ENCODE data around the gene PLA2G6.
A peak's percentile ranks its signal among the peaks of the same experiment; 100 is the strongest.

PLA2G6 gene

DNA sequence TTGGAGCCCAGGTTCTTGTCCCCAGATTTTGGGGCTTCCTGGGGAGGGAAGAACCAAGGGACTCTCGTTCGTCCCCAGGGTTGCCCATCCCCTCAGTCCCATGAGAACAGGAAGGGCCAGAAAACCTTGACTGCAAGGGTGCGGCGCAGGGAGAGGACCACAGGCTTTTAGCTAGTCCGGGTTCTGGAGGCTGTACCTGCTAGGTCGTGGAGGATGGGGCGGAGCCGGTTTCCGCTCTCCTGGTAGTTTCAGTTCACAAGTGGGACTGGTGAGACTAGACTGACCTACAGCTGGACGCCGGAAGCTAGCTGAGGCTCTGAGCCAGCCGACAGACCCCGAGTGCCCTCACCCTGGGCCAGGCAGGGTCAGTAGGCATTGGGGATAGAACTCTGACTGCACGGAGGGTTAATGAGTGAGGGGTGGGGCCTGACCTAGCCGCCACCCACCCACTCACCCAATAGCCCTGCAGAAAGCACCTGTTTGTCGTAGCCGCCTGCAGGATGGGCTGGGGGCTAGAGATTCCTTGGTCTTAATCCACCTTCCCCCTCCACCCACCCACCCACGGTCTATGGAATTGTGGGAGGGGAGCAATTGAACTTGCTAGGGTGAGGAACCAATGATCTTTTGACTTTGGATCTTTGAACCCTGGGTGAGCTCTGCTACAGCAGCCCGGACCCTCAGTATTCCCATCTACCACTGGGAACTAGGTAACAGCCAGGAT is 21.6 kb upstream of the PLA2G6 start:
- DNase-seq (ENCODE audit: low spot score) (no peak), ATAC-seq (ENCODE audit: low read depth) (peak; percentile 58)
- H3K4me1 ChIP-seq (ENCODE audit: insufficient read depth, poor library complexity, severe bottlenecking), result peaks cover 7% of the 10 kb centered on the region

GRCh38 chr22:38202437-38203089 is 20.9 kb upstream of the PLA2G6 start:
- ATAC-seq (ENCODE audit: low read depth), result peak; percentile 40
- peak; percentile 35 for TF ChIP-seq CTCF (IDR thresholded peaks at IDR 0.05; ENCODE audit: poor library complexity, severe bottlenecking)
- peaks cover 7% of the 10 kb centered on the region for H3K4me1 ChIP-seq (ENCODE audit: insufficient read depth, poor library complexity, severe bottlenecking)
- no peaks in the 10 kb centered on the region for H3K9me3 ChIP-seq (ENCODE audit: severe bottlenecking)
- H3K4me3 ChIP-seq (ENCODE audit: severe bottlenecking), result peak overlapping the region; percentile 71
- H3K27me3 ChIP-seq (ENCODE audit: insufficient read depth, poor library complexity, severe bottlenecking), result no peaks in the 10 kb centered on the region
- H3K27ac ChIP-seq (ENCODE audit: poor library complexity, severe bottlenecking), result peak overlapping the region; percentile 91
- no peak for DNase-seq (ENCODE audit: low spot score)
- H3K36me3 ChIP-seq (ENCODE audit: low read depth), result 0 out of 2 replicates have a peak, but pooled peaks cover 6% of the 10 kb centered on the region

More for the DNA sequence above, 21.6 kb upstream of the PLA2G6 start:
- peak overlapping the region; percentile 91 for H3K27ac ChIP-seq (ENCODE audit: poor library complexity, severe bottlenecking)
- H3K9me3 ChIP-seq (ENCODE audit: severe bottlenecking), result no peaks in the 10 kb centered on the region
- no peak for TF ChIP-seq CTCF (IDR thresholded peaks at IDR 0.05; ENCODE audit: poor library complexity, severe bottlenecking)
- peak overlapping the region; percentile 71 for H3K4me3 ChIP-seq (ENCODE audit: severe bottlenecking)
- H3K27me3 ChIP-seq (ENCODE audit: insufficient read depth, poor library complexity, severe bottlenecking), result no peaks in the 10 kb centered on the region
- peaks cover 9% of the 10 kb centered on the region; the same call in 1 of the 2 replicates for H3K36me3 ChIP-seq (ENCODE audit: low read depth)

DNA sequence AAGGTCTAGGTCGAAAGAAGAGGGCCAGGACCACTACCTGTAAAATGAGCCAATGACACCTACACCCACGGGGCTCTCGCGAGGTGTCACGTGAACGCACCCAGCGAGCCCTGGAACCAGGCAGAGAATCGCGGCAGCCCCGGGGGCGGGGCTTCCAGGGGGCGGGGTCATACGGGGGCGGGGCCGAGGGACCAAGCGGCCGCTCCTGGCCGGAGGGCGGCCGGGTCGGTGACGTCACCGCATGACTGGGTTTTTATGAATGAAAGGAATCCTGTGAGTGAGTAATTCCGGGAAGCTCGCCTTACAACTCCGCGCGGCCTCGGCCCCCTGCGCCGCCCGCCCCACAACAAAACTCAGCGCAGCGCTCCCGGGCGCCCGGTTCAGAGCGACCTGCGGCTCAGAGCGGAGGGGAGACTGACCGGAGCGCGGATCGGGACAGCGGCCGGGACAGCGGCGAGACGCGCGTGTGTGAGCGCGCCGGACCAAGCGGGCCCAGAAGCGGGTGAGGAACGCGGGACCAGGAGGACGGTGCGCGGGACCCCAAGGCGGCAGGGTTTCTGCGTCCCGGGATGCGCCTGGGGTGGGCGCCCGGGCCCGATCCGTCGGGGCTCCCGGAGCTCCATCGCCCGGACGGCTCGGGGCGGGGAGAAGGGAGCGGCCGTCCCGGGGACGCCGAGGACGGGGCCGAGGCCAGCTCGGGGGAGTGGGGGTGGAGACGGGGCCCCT is 20.2 kb upstream of the PLA2G6 start, which contains the start of gene MAFF:
TSS of gene MAFF (plus strand) at position 284 of the 726 bp plus-strand sequence. CDS start 11,860 bp downstream, outside the sequence.
- no peaks in the 10 kb centered on the region for H3K27me3 ChIP-seq (ENCODE audit: insufficient read depth, poor library complexity, severe bottlenecking)
- no peak for TF ChIP-seq CTCF (IDR thresholded peaks at IDR 0.05; ENCODE audit: poor library complexity, severe bottlenecking)
- DNase-seq (ENCODE audit: low spot score), result peak; percentile 90
- H3K27ac ChIP-seq (ENCODE audit: poor library complexity, severe bottlenecking), result peak within 1 kb of the TSS; percentile 91
- H3K9me3 ChIP-seq (ENCODE audit: severe bottlenecking), result no peaks in the 10 kb centered on the region
- peaks cover 7% of the 10 kb centered on the region for H3K4me1 ChIP-seq (ENCODE audit: insufficient read depth, poor library complexity, severe bottlenecking)
- H3K36me3 ChIP-seq (ENCODE audit: low read depth), result 0 out of 2 replicates have a peak, but pooled peaks cover 6% of the 10 kb centered on the region
- peak within 1 kb of the TSS; percentile 71 for H3K4me3 ChIP-seq (ENCODE audit: severe bottlenecking)
- peak; percentile 76 for ATAC-seq (ENCODE audit: low read depth)

GRCh38 chr22:38201371-38201710 is 19.7 kb upstream of the PLA2G6 start:
- H3K36me3 ChIP-seq (ENCODE audit: low read depth), result 0 out of 2 replicates have a peak, but pooled peaks cover 6% of the 10 kb centered on the region
- H3K27me3 ChIP-seq (ENCODE audit: insufficient read depth, poor library complexity, severe bottlenecking), result no peaks in the 10 kb centered on the region
- DNase-seq (ENCODE audit: low spot score), result no peak
- ATAC-seq (ENCODE audit: low read depth), result no peak
- H3K4me3 ChIP-seq (ENCODE audit: severe bottlenecking), result peak overlapping the region; percentile 71
- H3K9me3 ChIP-seq (ENCODE audit: severe bottlenecking), result no peaks in the 10 kb centered on the region
- peak overlapping the region; percentile 91 for H3K27ac ChIP-seq (ENCODE audit: poor library complexity, severe bottlenecking)
- H3K4me1 ChIP-seq (ENCODE audit: insufficient read depth, poor library complexity, severe bottlenecking), result peaks cover 7% of the 10 kb centered on the region
- no peak for TF ChIP-seq CTCF (IDR thresholded peaks at IDR 0.05; ENCODE audit: poor library complexity, severe bottlenecking)
